ENCODE data around the gene TNRC6C. TPM values are rescaled to one million over a fixed set of nuclear protein-coding genes. Genes with fewer than 3 reads are reported as not detected.

TNRC6C gene
- total and polyA plus RNA-seq, 2 experiments from 2014 or later, result 4.2 to 5.6 TPM

DNA sequence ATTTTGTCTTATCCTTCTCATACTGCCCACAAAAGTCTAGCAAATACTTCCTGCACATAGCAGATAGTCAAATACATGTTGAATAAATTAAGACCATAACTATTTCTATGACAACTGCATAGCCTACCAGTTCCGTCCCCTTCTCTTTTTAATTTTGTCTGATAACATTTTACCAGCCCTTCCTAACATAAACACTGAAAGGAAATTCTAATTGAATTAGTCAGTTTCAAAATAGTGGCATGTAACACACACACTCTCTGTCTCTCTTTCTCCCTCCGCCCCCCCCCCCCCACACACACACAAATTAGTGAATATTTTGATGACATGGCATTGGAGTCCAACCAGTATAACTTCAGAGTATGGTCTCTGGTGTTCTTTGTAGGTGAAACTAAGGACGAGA is 41.8 kb downstream of the TNRC6C start:
- no peak for TF ChIP-seq EZH2phosphoT487 (IDR thresholded peaks at IDR 0.05; ENCODE audit: low read depth, severe bottlenecking, unreplicated experiment)
- TF ChIP-seq, protein P1, sequence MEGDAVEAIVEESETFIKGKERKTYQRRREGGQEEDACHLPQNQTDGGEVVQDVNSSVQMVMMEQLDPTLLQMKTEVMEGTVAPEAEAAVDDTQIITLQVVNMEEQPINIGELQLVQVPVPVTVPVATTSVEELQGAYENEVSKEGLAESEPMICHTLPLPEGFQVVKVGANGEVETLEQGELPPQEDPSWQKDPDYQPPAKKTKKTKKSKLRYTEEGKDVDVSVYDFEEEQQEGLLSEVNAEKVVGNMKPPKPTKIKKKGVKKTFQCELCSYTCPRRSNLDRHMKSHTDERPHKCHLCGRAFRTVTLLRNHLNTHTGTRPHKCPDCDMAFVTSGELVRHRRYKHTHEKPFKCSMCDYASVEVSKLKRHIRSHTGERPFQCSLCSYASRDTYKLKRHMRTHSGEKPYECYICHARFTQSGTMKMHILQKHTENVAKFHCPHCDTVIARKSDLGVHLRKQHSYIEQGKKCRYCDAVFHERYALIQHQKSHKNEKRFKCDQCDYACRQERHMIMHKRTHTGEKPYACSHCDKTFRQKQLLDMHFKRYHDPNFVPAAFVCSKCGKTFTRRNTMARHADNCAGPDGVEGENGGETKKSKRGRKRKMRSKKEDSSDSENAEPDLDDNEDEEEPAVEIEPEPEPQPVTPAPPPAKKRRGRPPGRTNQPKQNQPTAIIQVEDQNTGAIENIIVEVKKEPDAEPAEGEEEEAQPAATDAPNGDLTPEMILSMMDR (IDR thresholded peaks at IDR 0.05; ENCODE audit: poor library complexity), result no peak
- no peak for TF ChIP-seq EZH2 (IDR thresholded peaks at IDR 0.05; ENCODE audit: borderline replicate concordance)
- no peak for DNase-seq (ENCODE audit: low spot score)
- no peaks in the 10 kb centered on the region for H3K9me2 ChIP-seq (replicated peaks; ENCODE audit: insufficient read depth)
- no peak overlapping the region for H3K4me2 ChIP-seq
- WGBS (ENCODE audit: low lambda C conversion rate, missing lambda C conversion rate), result 83% methylated on average over 3 of the region's 3 CpGs
- H3K79me2 ChIP-seq, result peaks cover 45% of the 10 kb centered on the region
- no peak overlapping the region for H3K4me3 ChIP-seq
- no peaks in the 10 kb centered on the region for H3K36me3 ChIP-seq (replicated peaks; ENCODE audit: insufficient read depth, low read depth)
- H2AFZ ChIP-seq, result no peak overlapping the region
- H3K4me1 ChIP-seq (ENCODE audit: insufficient read depth), result no peaks in the 10 kb centered on the region
- H3K9me3 ChIP-seq (ENCODE audit: low read depth), result no peaks in the 10 kb centered on the region
- peaks cover 11% of the 10 kb centered on the region for H4K20me1 ChIP-seq (ENCODE audit: insufficient read depth, poor library complexity, severe bottlenecking)
- H3K27me3 ChIP-seq, result no peaks in the 10 kb centered on the region
- no peak overlapping the region for H3K27ac ChIP-seq

DNA sequence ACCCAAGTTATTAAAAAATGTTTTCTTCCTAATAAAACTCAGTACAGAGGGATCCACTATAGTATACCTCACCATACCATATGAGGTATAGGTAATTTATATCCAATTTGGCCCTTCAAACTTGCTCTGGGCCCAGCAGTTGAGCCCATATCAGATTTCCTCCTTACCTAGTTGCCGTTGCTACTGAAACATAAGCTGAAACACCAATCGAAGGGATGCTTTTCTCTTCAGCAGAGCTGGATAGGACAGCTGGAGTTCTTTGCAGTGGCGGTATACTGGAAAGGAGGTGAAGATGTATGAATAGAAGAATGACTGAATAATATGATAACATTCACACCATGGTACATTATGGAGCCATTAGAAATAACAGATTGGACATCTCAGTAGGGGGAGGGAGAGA is 42.7 kb downstream of the TNRC6C start:
- no peak for DNase-seq (ENCODE audit: low spot score)
- Histone ChIP-seq H3K36me3 (replicated peaks; ENCODE audit: insufficient read depth, low read depth) (no peaks in the 10 kb centered on the region), H3K4me1 (ENCODE audit: insufficient read depth) (no peaks in the 10 kb centered on the region), H3K79me2 (peaks cover 45% of the 10 kb centered on the region), H3K4me3 (no peak overlapping the region), H3K9me2 (replicated peaks; ENCODE audit: insufficient read depth) (no peaks in the 10 kb centered on the region), H3K27me3 (no peaks in the 10 kb centered on the region), H4K20me1 (ENCODE audit: insufficient read depth, poor library complexity, severe bottlenecking) (peaks cover 11% of the 10 kb centered on the region), H3K4me2 (no peak overlapping the region), H3K27ac (no peak overlapping the region), H2AFZ (no peak overlapping the region), H3K9me3 (ENCODE audit: low read depth) (no peaks in the 10 kb centered on the region)
- 59% methylated on average over 3 of the region's 3 CpGs for WGBS (ENCODE audit: low lambda C conversion rate, missing lambda C conversion rate)
- TF ChIP-seq EZH2 (IDR thresholded peaks at IDR 0.05; ENCODE audit: borderline replicate concordance) (no peak), EZH2phosphoT487 (IDR thresholded peaks at IDR 0.05; ENCODE audit: low read depth, severe bottlenecking, unreplicated experiment) (no peak)
- TF ChIP-seq, protein P1 (IDR thresholded peaks at IDR 0.05; ENCODE audit: poor library complexity), result no peak

DNA sequence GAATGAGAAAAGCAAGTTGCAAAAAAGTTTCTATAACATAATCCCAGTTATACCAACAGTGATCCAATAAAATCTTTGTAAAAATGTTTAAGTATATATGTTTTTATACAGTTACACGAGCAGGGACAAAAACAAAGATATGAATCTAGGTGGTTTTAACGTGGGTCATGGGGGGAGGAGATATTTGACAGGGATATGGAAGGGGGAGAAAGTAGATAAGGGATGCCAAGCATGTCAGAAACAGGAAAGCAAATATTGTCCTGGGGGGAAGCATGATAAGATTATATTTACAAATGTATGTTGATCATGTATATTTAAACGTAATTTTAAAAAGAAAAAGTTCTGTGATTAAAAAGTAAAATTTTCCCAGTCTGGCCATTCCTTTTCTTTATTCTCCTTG is 43.1 kb downstream of the TNRC6C start:
- TF ChIP-seq EZH2 (IDR thresholded peaks at IDR 0.05; ENCODE audit: borderline replicate concordance) (no peak), EZH2phosphoT487 (IDR thresholded peaks at IDR 0.05; ENCODE audit: low read depth, severe bottlenecking, unreplicated experiment) (no peak)
- TF ChIP-seq, protein P1 (IDR thresholded peaks at IDR 0.05; ENCODE audit: poor library complexity), result no peak
- Histone ChIP-seq H3K4me1 (ENCODE audit: insufficient read depth) (no peaks in the 10 kb centered on the region), H3K79me2 (peaks cover 42% of the 10 kb centered on the region), H2AFZ (no peak overlapping the region), H3K9me2 (replicated peaks; ENCODE audit: insufficient read depth) (no peaks in the 10 kb centered on the region), H3K9me3 (ENCODE audit: low read depth) (no peaks in the 10 kb centered on the region), H3K4me3 (no peak overlapping the region), H3K4me2 (no peak overlapping the region), H3K27ac (no peak overlapping the region), H3K36me3 (replicated peaks; ENCODE audit: insufficient read depth, low read depth) (no peaks in the 10 kb centered on the region), H3K27me3 (no peaks in the 10 kb centered on the region), H4K20me1 (ENCODE audit: insufficient read depth, poor library complexity, severe bottlenecking) (peaks cover 11% of the 10 kb centered on the region)
- no peak for DNase-seq (ENCODE audit: low spot score)
- WGBS (ENCODE audit: low lambda C conversion rate, missing lambda C conversion rate), result 40% methylated on average over 3 of the region's 3 CpGs

DNA sequence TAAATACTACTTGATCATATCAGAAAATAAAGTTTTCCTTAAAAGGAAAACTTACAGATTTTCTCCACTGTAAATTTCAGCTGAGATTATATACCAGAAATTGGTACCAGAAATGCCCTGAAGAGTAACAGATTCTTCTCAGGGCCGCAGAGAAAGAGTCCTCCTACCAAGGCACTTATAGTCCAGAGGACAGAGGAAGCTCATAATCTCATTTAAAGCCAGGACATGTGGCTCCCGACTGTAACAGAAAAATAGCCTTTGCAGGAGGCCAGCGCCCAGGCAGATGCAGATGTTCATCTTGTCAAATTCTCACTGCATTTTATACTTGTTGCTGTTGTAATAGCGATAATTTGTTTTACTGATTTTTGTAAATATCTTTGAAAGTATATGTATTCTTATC is 43.7 kb downstream of the TNRC6C start:
- TF ChIP-seq, protein P1 (IDR thresholded peaks at IDR 0.05; ENCODE audit: poor library complexity), result no peak
- TF ChIP-seq EZH2phosphoT487 (IDR thresholded peaks at IDR 0.05; ENCODE audit: low read depth, severe bottlenecking, unreplicated experiment), result no peak
- TF ChIP-seq EZH2 (IDR thresholded peaks at IDR 0.05; ENCODE audit: borderline replicate concordance), result no peak
- Histone ChIP-seq H3K9me3 (ENCODE audit: low read depth) (no peaks in the 10 kb centered on the region), H2AFZ (no peak overlapping the region), H3K4me1 (ENCODE audit: insufficient read depth) (no peaks in the 10 kb centered on the region), H3K36me3 (replicated peaks; ENCODE audit: insufficient read depth, low read depth) (no peaks in the 10 kb centered on the region), H3K27me3 (no peaks in the 10 kb centered on the region), H3K9me2 (replicated peaks; ENCODE audit: insufficient read depth) (no peaks in the 10 kb centered on the region), H3K4me2 (no peak overlapping the region), H3K79me2 (peaks cover 39% of the 10 kb centered on the region), H3K4me3 (no peak overlapping the region), H3K27ac (no peak overlapping the region), H4K20me1 (ENCODE audit: insufficient read depth, poor library complexity, severe bottlenecking) (peaks cover 11% of the 10 kb centered on the region)
- no peak for DNase-seq (ENCODE audit: low spot score)
- WGBS (ENCODE audit: low lambda C conversion rate, missing lambda C conversion rate), result 74% methylated on average over 4 of the region's 4 CpGs

Data from hepatocyte (in vitro differentiated cells).